Colonic mucosa (tissue), 4 donors: Measurements from ENCODE around the gene CERS4. TPM values are rescaled to one million over a fixed set of nuclear protein-coding genes. Genes with fewer than 3 reads are reported as not detected.
A peak's percentile ranks its signal among the peaks of the same experiment; 100 is the strongest.
"Not testable (repeated sequence)": the region's sequence is repeated elsewhere in the genome, so short reads cannot be mapped to it uniquely, and the experiment has no call there.

Experiments used
- DNase-seq: peaks from one replicate; pipeline ENCODE4 v3.0.0-alpha.2; 2020
- H3K27ac ChIP-seq: fragments of 200-600 bp; one replicate; pipeline ENCODE4 v1.8.0; 2021
- H3K27me3 ChIP-seq: fragments of 200-600 bp; one replicate; pipeline ENCODE4 v1.8.0; 2021
- H3K36me3 ChIP-seq: fragments of 200-600 bp; one replicate; pipeline ENCODE4 v1.8.0; 2021
- H3K4me1 ChIP-seq: fragments of 200-600 bp; one replicate; pipeline ENCODE4 v1.8.0; 2021; ENCODE audit warnings: mild to moderate bottlenecking
- H3K4me3 ChIP-seq: fragments of 200-600 bp; one replicate; pipeline ENCODE4 v1.8.0; 2021
- H3K9ac ChIP-seq, 2 donors: one replicate each; pipeline ENCODE4 v1.7.0; 2013; ENCODE audit warnings: control low read depth in 2 of 2, low read depth in 2 of 2, low read length in 2 of 2
- H3K9me3 ChIP-seq: fragments of 200-600 bp; one replicate; pipeline ENCODE4 v1.8.0; 2021
- CTCF ChIP-seq: fragments of 200-600 bp; IDR thresholded peaks from one replicate; pipeline ENCODE4 v1.8.0; 2022; ENCODE audit warnings: antibody characterized with exemption, mild to moderate bottlenecking
- intact Hi-C: fragments of 100-400 bp; cut with DNase I; formaldehyde crosslinking; loops from one replicate; pipeline ENCODE4 v1.14.1; 2022
- total RNA-seq, 2 donors: library from RNA; stranded (reverse); fragmentation: NEBNext Ultra II Directional in 1 of 2; extraction: Animal tissue kit (Norgen Biotek cat#: 25700) in 1 of 2; gene quantifications; one replicate each; pipeline ENCODE4 v1.2.1, GENCODE V29; 2021
- donor health status: healthy.
- donor health status: DM: no; HTN: no; CAD: no.
- donor health status: DM: no; HTN: no; CAD: no.

CERS4 gene
- total RNA-seq, 2 donors from 2014 or later = 2.9 to 5.3 TPM

DNA sequence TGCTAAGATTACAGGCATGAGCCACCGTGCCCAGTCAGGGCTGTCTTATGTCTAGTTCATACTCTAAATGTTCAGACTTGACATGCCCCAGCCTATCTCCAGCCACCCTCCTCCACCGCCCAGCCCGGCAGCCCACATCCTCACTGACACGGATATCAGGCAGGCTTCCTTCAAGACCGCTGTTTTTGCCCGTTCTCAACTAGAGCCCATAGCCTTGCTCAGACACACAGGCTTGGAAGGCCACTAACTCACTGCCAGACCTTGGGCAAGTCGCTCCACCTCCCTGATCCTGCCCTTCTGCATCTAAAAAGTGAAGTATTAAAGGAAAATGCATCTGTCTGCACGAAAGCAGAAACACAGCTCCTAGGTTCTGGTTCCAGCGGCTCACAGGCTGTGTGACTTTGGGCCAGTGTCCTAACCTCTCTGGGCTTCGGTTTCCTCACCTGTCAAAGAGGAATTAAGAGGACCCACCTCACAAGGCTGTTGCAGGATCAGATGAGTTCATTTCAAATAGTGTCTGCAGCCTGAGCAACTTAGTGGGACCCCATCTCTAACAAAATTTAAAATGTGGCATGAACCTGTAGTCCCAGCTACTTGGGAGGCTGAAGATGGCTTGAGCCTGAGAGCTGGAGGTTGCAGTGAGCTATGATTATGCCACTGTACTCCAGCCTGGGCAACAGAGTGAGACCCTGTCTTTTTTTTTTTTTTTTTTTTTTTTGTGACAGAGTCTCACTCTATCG, 14.5 kb upstream of the CERS4 start:
- intact Hi-C loops = no loop called here
- Histone ChIP-seq H3K9me3 (no peaks in the 10 kb centered on the region), H3K4me3 (no peak overlapping the region), H3K9ac (peak overlapping the region; percentile 24 to 34), H3K27me3 (no peaks in the 10 kb centered on the region), H3K4me1 (no peaks in the 10 kb centered on the region), H3K36me3 (no peaks in the 10 kb centered on the region), H3K27ac (peak overlapping the region; percentile 34)
- TF ChIP-seq CTCF = no peak
- peak; percentile 30 for DNase-seq

DNA sequence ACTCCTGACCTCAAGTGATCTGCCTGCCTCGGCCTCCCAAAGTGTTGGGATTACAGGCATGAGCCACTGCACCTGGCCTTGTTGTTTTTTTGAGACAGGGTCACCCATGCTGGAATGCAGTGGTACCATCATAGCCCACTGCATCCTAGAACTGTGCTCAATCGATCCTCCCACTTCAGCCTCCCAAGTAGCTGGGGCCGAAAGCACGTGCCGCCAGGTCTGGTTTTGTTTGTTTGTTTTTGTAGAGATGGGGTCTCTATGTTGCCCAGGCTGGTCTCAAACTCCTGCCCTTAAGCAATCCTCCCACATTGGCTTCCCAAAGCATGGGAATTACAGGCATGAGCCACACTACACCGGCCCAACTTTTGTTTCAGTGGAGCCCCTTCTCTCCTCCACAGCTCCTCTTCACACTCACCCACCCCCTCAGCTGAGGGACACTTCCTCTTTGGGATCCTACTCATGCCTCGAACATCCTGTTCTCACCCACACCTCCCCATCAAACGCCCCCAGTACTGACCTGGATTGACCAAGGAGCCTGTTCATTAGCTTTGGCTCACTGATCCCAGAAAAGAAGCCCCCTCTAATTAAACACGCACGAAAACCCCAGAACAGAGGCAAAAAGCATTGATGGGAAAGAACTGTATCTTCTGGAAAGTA, 12.8 kb upstream of the CERS4 start:
- DNase-seq = no peak
- Histone ChIP-seq H3K9ac (no peak overlapping the region), H3K27me3 (no peaks in the 10 kb centered on the region), H3K36me3 (no peaks in the 10 kb centered on the region), H3K9me3 (no peaks in the 10 kb centered on the region), H3K4me3 (no peak overlapping the region), H3K27ac (no peak overlapping the region), H3K4me1 (no peaks in the 10 kb centered on the region)
- no peak for TF ChIP-seq CTCF
- intact Hi-C loops = no loop called here

- DNase-seq, H3K27ac ChIP-seq: not testable (repeated sequence)
Observed at GRCh38 chr19:8203288-8204120, 5.7 kb upstream of the CERS4 start.

GRCh38 chr19:8204961-8205360, 4.2 kb upstream of the CERS4 start:
- Histone ChIP-seq H3K9ac (no peak overlapping the region), H3K36me3 (no peaks in the 10 kb centered on the region), H3K27ac (no peak overlapping the region), H3K9me3 (no peaks in the 10 kb centered on the region), H3K27me3 (peaks cover 4% of the 10 kb centered on the region), H3K4me3 (no peak overlapping the region), H3K4me1 (no peaks in the 10 kb centered on the region)
- intact Hi-C loops = no loop called here
- no peak for DNase-seq
- no peak for TF ChIP-seq CTCF

More at GRCh38 chr19:8203288-8204120, 5.7 kb upstream of the CERS4 start:
- H3K4me3 ChIP-seq, H3K4me1 ChIP-seq, H3K9ac ChIP-seq, intact Hi-C loops, H3K9me3 ChIP-seq, H3K36me3 ChIP-seq, H3K27me3 ChIP-seq: not testable (repeated sequence)

GRCh38 chr19:8206147-8207087, 2.8 kb upstream of the CERS4 start:
- Histone ChIP-seq H3K4me1 (no peaks in the 10 kb centered on the region), H3K27me3 (peaks cover 4% of the 10 kb centered on the region), H3K9me3 (no peaks in the 10 kb centered on the region), H3K27ac (no peak overlapping the region), H3K4me3 (no peak overlapping the region), H3K36me3 (no peaks in the 10 kb centered on the region), H3K9ac (no peak overlapping the region)
- intact Hi-C loops = no loop called here
- no peak for DNase-seq
- no peak for TF ChIP-seq CTCF

DNA sequence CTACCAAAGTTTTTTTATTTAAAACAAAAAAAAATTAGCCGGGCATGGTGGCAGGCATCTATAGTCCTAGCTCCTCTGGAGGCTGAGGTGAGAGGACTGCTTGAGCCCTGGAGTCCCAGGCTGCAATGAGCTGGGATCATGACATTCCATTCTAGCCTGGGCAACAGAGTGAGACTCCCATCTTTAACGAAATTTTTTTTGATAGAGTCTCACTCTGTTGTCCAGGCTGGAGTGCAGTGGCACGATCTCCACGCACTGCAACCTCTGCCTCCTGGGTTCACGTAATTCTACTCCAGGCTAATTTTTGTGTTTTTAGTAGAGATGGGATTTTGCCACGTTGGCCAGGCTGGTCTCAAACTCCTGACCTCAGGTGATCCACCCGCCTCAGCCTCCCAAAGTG, 1.8 kb upstream of the CERS4 start:
- DNase-seq, H3K9me3 ChIP-seq, H3K27me3 ChIP-seq, H3K27ac ChIP-seq, intact Hi-C loops, H3K4me1 ChIP-seq, H3K4me3 ChIP-seq, H3K36me3 ChIP-seq, H3K9ac ChIP-seq: not testable (repeated sequence)
